Mesendoderm (in vitro differentiated cells): ENCODE data around the gene NUMB.
A peak's percentile ranks its signal among the peaks of the same experiment; 100 is the strongest.

Experiments
- DNase-seq: peaks from one replicate; pipeline ENCODE4 v3.0.0; 2013
- H2AK5ac ChIP-seq: 2 replicates; pipeline ENCODE4 v1.6.1; 2013; ENCODE audit warnings: low read length, inconsistent platforms
- H2BK120ac ChIP-seq: 2 replicates; pipeline ENCODE4 v1.6.1; 2013; ENCODE audit warnings: low read depth, mild to moderate bottlenecking, low read length, moderate library complexity, mixed read lengths
- H2BK15ac ChIP-seq: replicated peaks from 2 replicates; pipeline ENCODE4 v1.6.1; 2013; ENCODE audit warnings: low read depth, mild to moderate bottlenecking, moderate library complexity
- H2BK5ac ChIP-seq: 2 replicates; pipeline ENCODE4 v1.6.1; 2013; ENCODE audit warnings: low read length, inconsistent platforms
- H3K18ac ChIP-seq: 2 replicates; pipeline ENCODE4 v1.6.1; 2013; ENCODE audit warnings: mild to moderate bottlenecking, low read length, mixed read lengths
- H3K23ac ChIP-seq: one replicate; pipeline ENCODE4 v1.6.1; 2013; ENCODE audit warnings: low read length
- H3K27ac ChIP-seq: 2 replicates; pipeline ENCODE4 v1.5.1; 2013; ENCODE audit warnings: low read depth, mild to moderate bottlenecking, inconsistent platforms, low read length, moderate library complexity
- H3K27me3 ChIP-seq: 2 replicates; pipeline ENCODE4 v1.6.1; 2013; ENCODE audit warnings: low read length, control low read depth, mild to moderate bottlenecking, inconsistent platforms; ENCODE audit not compliant: insufficient read depth, poor library complexity
- H3K36me3 ChIP-seq: 2 replicates; pipeline ENCODE4 v1.6.1; 2013; ENCODE audit warnings: low read length, inconsistent platforms; ENCODE audit not compliant: control insufficient read depth, insufficient read depth
- H3K4ac ChIP-seq: one replicate; pipeline ENCODE4 v1.6.1; 2013; ENCODE audit warnings: low read depth, mild to moderate bottlenecking, low read length, moderate library complexity
- H3K4me1 ChIP-seq: 2 replicates; pipeline ENCODE4 v1.6.1; 2013; ENCODE audit warnings: low read depth, low read length, inconsistent platforms; ENCODE audit not compliant: control insufficient read depth
- H3K4me2 ChIP-seq: 2 replicates; pipeline ENCODE4 v1.6.1; 2013; ENCODE audit warnings: low read length
- H3K4me3 ChIP-seq: 2 replicates; pipeline ENCODE4 v1.5.1; 2013; ENCODE audit warnings: mild to moderate bottlenecking, low read length
- H3K56ac ChIP-seq: one replicate; pipeline ENCODE4 v1.6.1; 2013; ENCODE audit warnings: low read length
- H3K79me1 ChIP-seq: 2 replicates; pipeline ENCODE4 v1.6.1; 2013; ENCODE audit warnings: low read length, inconsistent platforms
- H3K79me2 ChIP-seq: 2 replicates; pipeline ENCODE4 v1.6.1; 2013; ENCODE audit warnings: mild to moderate bottlenecking, low read length; ENCODE audit not compliant: control insufficient read depth, insufficient read depth
- H3K9ac ChIP-seq: 2 replicates; pipeline ENCODE4 v1.6.1; 2013; ENCODE audit warnings: low read length, inconsistent platforms
- H4K5ac ChIP-seq: one replicate; pipeline ENCODE4 v1.6.1; 2013; ENCODE audit warnings: low read length
- H4K8ac ChIP-seq: one replicate; pipeline ENCODE4 v1.6.1; 2013; ENCODE audit warnings: low read depth, mild to moderate bottlenecking, control low read depth, low read length, moderate library complexity
- WGBS: extraction: QIAGEN DNeasy Blood & Tissue Kit; methylation state at CpG from one replicate; pipeline ENCODE4 v1.1.7; 2013; ENCODE audit warnings: low lambda C conversion rate, missing lambda C conversion rate; ENCODE audit not compliant: insufficient coverage; ENCODE audit errors: extremely low coverage; 5-methylcytosine and 5-hydroxymethylcytosine counted together

The NUMB gene

DNA sequence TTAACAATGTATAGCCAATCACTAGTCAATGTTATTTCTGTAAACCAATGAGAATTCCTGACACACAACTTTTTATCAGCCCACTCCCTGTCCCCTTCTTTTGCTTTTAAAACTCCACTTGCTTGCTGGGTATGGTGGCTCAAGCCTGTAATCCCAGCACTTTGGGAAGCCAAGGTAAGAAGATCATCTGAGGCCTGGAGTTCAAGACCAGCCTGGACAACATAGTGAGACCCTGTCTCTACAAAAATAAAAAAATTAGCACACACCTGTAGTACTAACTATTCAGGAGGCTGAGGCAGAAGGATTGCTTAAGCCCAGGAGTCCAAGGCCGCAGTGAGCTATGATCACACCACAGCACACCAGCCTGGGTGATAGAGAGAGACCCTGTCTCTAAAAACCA is 133.3 kb downstream of the NUMB start:
- H2AK5ac ChIP-seq: peak overlapping the region; percentile 31
- peak overlapping the region; percentile 3 for H3K56ac ChIP-seq
- H3K9ac ChIP-seq: no peak overlapping the region
- H2BK5ac ChIP-seq: no peak overlapping the region
- H3K27me3 ChIP-seq: no peaks in the 10 kb centered on the region
- no CpG with 5 or more reads among the region's 1 CpG for WGBS
- no peaks in the 10 kb centered on the region for H3K79me2 ChIP-seq
- no peak overlapping the region for H3K27ac ChIP-seq
- H3K4me1 ChIP-seq: peaks cover 8% of the 10 kb centered on the region
- no peak overlapping the region for H2BK120ac ChIP-seq
- peak overlapping the region; percentile 2 for H3K4ac ChIP-seq
- H3K4me3 ChIP-seq: no peak overlapping the region
- H4K5ac ChIP-seq: no peak overlapping the region
- H3K36me3 ChIP-seq: no peaks in the 10 kb centered on the region
- no peak overlapping the region for H3K4me2 ChIP-seq
- no peak overlapping the region for H3K18ac ChIP-seq
- no peak overlapping the region for H4K8ac ChIP-seq
- no peak for DNase-seq
- no peaks in the 10 kb centered on the region for H3K79me1 ChIP-seq
- no peak overlapping the region for H2BK15ac ChIP-seq
- no peak overlapping the region for H3K23ac ChIP-seq

DNA sequence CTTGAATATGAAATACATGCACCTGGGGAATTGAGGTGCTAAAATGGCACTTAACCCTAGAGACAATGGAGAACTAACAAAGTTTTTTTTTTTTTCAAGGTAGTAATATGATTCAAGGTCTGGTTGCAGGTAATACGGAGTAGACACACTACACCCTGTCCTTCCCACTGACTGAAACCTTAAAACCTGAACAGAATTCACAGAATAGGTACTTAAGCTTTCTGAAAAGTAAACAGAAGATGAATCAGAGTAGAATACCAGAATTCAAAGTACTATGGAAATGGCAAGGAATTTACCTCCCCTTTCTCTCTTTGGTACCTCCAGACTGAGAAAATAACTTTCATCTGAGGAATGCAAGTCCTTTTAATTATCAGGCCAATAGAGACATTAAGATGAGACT is 133.8 kb downstream of the NUMB start:
- no peaks in the 10 kb centered on the region for H3K79me1 ChIP-seq
- H2AK5ac ChIP-seq: no peak overlapping the region
- no peak overlapping the region for H4K8ac ChIP-seq
- no peak overlapping the region for H3K4me3 ChIP-seq
- H2BK120ac ChIP-seq: no peak overlapping the region
- H3K79me2 ChIP-seq: no peaks in the 10 kb centered on the region
- H3K18ac ChIP-seq: no peak overlapping the region
- H3K4me1 ChIP-seq: peaks cover 8% of the 10 kb centered on the region
- no peak overlapping the region for H4K5ac ChIP-seq
- peak overlapping the region; percentile 55 for H3K27ac ChIP-seq
- no peak overlapping the region for H3K4ac ChIP-seq
- no peak overlapping the region for H2BK5ac ChIP-seq
- DNase-seq: peak; percentile 6
- H3K4me2 ChIP-seq: no peak overlapping the region
- H3K23ac ChIP-seq: no peak overlapping the region
- H3K9ac ChIP-seq: no peak overlapping the region
- no peaks in the 10 kb centered on the region for H3K27me3 ChIP-seq
- H2BK15ac ChIP-seq: no peak overlapping the region
- peak overlapping the region; percentile 3 for H3K56ac ChIP-seq
- WGBS: no CpG with 5 or more reads among the region's 1 CpG
- no peaks in the 10 kb centered on the region for H3K36me3 ChIP-seq

DNA sequence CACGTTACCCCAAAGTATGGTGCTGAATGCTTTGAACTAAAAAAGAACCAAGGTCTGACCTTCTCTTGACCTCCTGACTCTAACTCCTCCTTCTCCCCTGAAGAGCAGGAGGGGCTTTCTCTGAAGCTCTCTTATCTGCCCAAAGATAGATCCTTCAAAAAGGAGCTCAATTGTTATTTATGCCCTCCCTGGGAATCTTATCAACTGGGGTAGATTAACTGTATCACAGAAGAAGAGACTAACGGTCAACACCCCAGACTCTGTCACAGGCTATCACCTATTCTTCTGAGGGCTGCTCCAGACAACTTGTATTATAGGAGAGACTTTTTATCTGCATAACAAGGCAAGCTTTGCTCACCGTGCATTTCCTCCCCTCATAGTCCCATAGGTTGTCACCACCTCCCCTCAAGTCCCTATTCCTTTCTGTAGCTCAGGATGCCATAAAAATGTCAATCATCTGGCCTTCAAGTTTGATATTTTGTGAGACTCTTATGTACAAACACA is 134.4 kb downstream of the NUMB start:
- Histone ChIP-seq H2AK5ac (no peak overlapping the region), H3K4me3 (no peak overlapping the region), H3K4me1 (peaks cover 8% of the 10 kb centered on the region), H3K79me1 (no peaks in the 10 kb centered on the region), H3K4ac (no peak overlapping the region), H2BK5ac (no peak overlapping the region), H3K36me3 (no peaks in the 10 kb centered on the region), H3K4me2 (no peak overlapping the region), H3K9ac (no peak overlapping the region), H2BK15ac (no peak overlapping the region), H4K8ac (no peak overlapping the region), H2BK120ac (no peak overlapping the region), H3K27me3 (no peaks in the 10 kb centered on the region), H3K27ac (peak overlapping the region; percentile 3), H3K79me2 (no peaks in the 10 kb centered on the region), H3K56ac (no peak overlapping the region), H3K23ac (no peak overlapping the region), H3K18ac (no peak overlapping the region), H4K5ac (no peak overlapping the region)
- peak; percentile 94 for DNase-seq
- WGBS: no CpG with 5 or more reads among the region's 3 CpGs

- no peak for DNase-seq
- no peak overlapping the region for H3K23ac ChIP-seq
Measured at GRCh38 chr14:73313151-73313550, 145.2 kb downstream of the NUMB start.

DNA sequence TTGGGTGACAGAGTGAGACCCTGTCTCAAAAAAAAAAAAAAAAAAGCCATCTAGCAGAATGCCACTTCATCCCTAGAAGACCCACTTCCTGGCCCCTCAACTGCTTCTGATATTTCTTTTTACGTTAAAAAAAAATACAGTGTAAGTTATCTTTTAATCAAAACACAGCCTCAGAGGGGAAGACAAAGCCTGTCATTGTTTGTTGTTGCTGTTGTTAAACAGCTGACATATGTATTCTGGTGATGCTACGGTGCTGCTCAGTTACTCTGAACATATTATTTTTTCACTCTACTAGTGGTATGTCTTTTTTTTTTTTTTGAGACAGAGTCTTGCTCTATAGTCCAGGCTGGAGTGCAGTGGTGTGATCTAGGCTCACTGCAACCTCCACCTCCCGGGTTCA is 145.7 kb downstream of the NUMB start:
- no peak for DNase-seq
- Histone ChIP-seq H2BK120ac (no peak overlapping the region), H3K4ac (no peak overlapping the region)

More at GRCh38 chr14:73313151-73313550, 145.2 kb downstream of the NUMB start:
- Histone ChIP-seq H2BK120ac (no peak overlapping the region), H3K4me2 (no peak overlapping the region), H3K56ac (no peak overlapping the region), H3K4me3 (no peak overlapping the region), H3K4me1 (no peaks in the 10 kb centered on the region), H2BK5ac (no peak overlapping the region), H2BK15ac (no peak overlapping the region), H3K18ac (no peak overlapping the region), H4K5ac (no peak overlapping the region), H3K79me2 (no peaks in the 10 kb centered on the region), H2AK5ac (no peak overlapping the region), H3K4ac (no peak overlapping the region), H3K27ac (no peak overlapping the region), H3K27me3 (no peaks in the 10 kb centered on the region), H4K8ac (no peak overlapping the region), H3K36me3 (no peaks in the 10 kb centered on the region), H3K79me1 (no peaks in the 10 kb centered on the region), H3K9ac (no peak overlapping the region)
- WGBS: no CpG with 5 or more reads among the region's 4 CpGs

GRCh38 chr14:73311708-73312030 is 146.7 kb downstream of the NUMB start:
- H3K4ac ChIP-seq: no peak overlapping the region
- H3K23ac ChIP-seq: no peak overlapping the region
- no peaks in the 10 kb centered on the region for H3K79me1 ChIP-seq
- no peak overlapping the region for H4K8ac ChIP-seq
- H2AK5ac ChIP-seq: no peak overlapping the region
- H3K27me3 ChIP-seq: no peaks in the 10 kb centered on the region
- no peak overlapping the region for H3K4me3 ChIP-seq
- no peak overlapping the region for H2BK5ac ChIP-seq
- no peak overlapping the region for H3K27ac ChIP-seq
- no peaks in the 10 kb centered on the region for H3K79me2 ChIP-seq
- no peak overlapping the region for H3K18ac ChIP-seq
- no CpG with 5 or more reads among the region's 2 CpGs for WGBS
- H4K5ac ChIP-seq: no peak overlapping the region
- H3K4me2 ChIP-seq: no peak overlapping the region
- H3K9ac ChIP-seq: no peak overlapping the region
- H2BK15ac ChIP-seq: no peak overlapping the region
- DNase-seq: no peak
- no peaks in the 10 kb centered on the region for H3K4me1 ChIP-seq
- no peak overlapping the region for H2BK120ac ChIP-seq
- no peak overlapping the region for H3K56ac ChIP-seq
- no peaks in the 10 kb centered on the region for H3K36me3 ChIP-seq

More for the DNA sequence above, 145.7 kb downstream of the NUMB start:
- no peaks in the 10 kb centered on the region for H3K79me1 ChIP-seq
- H4K8ac ChIP-seq: no peak overlapping the region
- no peak overlapping the region for H4K5ac ChIP-seq
- H3K4me3 ChIP-seq: no peak overlapping the region
- no peak overlapping the region for H2BK5ac ChIP-seq
- no peak overlapping the region for H2BK15ac ChIP-seq
- no peak overlapping the region for H3K27ac ChIP-seq
- no peaks in the 10 kb centered on the region for H3K79me2 ChIP-seq
- no CpG with 5 or more reads among the region's 3 CpGs for WGBS
- no peak overlapping the region for H3K56ac ChIP-seq
- no peak overlapping the region for H3K9ac ChIP-seq
- H3K27me3 ChIP-seq: no peaks in the 10 kb centered on the region
- H2AK5ac ChIP-seq: no peak overlapping the region
- H3K23ac ChIP-seq: no peak overlapping the region
- H3K18ac ChIP-seq: no peak overlapping the region
- no peaks in the 10 kb centered on the region for H3K4me1 ChIP-seq
- no peak overlapping the region for H3K4me2 ChIP-seq
- no peaks in the 10 kb centered on the region for H3K36me3 ChIP-seq
